Urothelium cell line (cell line): ENCODE data around the gene EYS.
A peak's percentile ranks its signal among the peaks of the same experiment; 100 is the strongest.

Experiments
- DNase-seq: peaks from one replicate; pipeline ENCODE4 v3.0.0; 2011; ENCODE audit warnings: low spot score, mixed read lengths
- FAIRE-seq: peaks from 2 replicates; lab custom pipeline; 2011; peaks lifted over from hg19 to GRCh38; lab: Jason Lieb, UNC

The EYS gene

DNA sequence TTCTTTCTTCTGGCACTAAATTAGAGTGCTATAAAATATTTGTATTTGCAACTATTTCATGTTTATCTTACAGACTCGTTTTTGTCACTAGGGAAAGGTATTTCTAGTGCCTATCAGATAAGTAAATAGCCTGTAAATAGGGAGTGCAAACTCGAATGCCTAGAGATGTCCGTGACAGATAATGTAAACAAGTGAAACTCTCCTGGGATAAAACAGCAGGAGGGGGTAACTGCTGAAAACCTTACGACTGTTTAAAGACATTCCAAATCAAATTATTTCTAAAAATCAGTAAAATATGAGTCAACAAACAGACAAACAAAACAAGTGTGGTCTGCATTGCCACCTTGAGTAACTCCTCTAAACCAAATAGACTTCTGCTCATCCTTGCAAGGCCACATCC is 932.1 kb downstream of the EYS start:
- FAIRE-seq (no peak), DNase-seq (no peak)

DNA sequence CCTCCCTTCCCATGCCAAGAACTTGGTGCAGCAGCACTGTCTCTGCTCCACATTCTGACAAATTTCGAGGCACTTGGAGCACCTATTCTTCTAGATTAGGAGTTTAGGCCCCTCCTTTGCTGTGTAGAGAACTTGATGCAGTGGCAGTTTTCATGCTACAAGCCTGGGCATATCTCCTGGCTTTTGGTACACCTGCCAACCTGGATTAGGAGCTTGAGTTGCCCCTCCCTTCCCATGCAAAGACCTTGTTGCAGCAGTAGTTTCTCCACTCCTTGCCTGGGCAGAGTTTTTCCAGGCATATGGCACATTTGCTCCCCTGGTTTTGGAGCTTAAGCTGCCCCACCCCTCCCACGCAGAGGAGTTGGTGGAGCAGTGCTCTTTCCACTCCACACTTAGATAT is 956.1 kb downstream of the EYS start:
- FAIRE-seq (no peak), DNase-seq (no peak)

DNA sequence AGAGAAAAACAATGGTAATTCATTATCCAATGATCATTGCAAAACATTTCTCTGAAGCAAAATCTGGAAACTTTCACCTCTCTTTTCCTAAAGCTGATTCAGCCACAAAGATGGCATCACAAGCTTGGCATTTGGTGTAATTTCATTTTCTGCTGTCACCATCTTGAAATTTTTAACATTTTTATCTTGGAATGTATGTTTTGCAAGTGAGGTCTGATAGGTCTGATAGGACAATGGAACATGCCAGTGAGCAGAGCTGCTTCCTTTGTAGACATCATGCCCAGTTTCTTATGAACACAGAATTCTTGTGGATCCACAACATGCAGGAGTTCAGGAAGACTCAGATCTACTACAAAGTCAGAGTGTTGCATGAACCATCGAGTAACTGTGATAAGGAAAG is 969.6 kb downstream of the EYS start:
- FAIRE-seq (no peak), DNase-seq (no peak)

DNA sequence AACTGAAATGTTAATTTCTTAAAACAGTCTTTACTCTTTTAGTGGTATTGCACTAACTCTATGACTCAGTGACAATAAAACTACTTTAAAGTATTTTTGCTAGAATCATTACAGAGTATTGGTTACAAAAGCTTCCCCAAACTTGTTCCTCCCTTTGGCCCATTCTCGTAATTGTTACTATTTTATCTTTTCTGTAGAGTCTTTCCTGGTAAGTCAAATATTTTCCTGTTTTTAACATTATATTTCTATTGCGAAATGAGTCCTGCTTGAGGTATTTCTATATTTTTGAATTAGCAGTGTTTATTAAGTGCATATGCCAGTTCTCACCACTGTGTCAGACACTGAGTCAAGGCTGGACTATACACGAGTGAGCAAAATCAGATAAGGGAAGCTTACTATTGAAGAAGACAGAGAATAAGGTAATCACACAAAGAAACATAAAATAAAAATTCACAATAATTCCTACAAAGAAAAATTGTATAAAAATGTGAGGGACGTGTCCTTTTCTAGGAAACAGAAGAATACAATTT is 970.5 kb downstream of the EYS start:
- FAIRE-seq (no peak), DNase-seq (no peak)

DNA sequence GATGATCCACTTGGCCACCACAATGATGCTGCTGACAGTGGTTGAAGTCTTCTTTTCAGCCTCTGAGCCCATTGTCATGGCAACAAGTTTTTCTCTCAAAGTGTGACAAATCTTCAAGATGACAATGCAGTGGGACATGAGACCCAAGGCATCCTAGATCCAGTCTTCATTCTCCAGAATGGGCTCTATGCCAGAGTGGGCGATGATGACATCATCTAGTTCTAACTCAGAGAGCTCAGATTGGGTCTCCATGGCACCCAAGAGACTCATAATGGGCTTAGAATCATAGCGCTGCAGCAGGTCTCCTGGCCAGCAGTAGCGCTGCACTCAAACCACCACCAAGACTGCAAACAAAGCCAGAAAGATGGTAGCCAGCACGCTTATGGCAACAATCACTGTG is 973.6 kb downstream of the EYS start:
- DNase-seq (no peak), FAIRE-seq (peak; percentile 59)

DNA sequence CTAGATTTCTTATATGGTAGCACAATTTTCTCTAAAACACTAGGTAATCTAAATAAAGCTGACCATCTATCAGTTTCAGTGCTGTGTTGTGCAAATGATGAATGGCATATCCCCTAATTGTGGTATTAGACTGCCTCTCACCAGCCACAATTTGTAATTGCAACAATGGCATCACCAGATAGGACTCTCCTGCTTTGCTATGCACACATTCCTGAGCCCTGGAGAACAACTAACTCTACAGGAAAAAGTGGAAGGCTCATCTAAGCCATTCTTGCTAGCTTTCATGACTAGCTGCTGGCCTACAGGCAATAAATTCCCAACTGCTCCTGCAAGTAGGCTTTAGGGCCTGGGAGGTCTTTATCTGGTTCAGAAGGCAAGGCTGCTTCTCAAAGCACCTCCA is 974.1 kb downstream of the EYS start:
- DNase-seq (no peak), FAIRE-seq (no peak)

DNA sequence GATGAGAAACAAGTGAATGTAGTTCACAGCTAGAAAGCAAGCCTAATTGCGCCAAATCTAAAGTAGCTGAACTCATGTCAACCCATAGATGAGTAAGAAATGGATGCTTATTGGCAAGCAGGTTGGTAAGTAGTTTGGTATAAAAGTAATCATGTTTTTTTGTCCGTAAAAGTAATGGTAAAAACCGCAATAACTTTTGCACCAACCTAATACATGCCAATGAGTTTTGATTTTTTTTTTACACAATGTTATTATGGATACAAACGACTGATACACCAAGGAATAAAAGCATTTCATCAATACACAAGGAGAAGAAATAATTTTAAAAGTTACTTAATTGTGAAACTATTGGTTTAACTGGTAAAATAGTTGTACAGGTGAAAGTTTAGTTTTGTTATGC is 977.5 kb downstream of the EYS start:
- DNase-seq (no peak), FAIRE-seq (no peak)

DNA sequence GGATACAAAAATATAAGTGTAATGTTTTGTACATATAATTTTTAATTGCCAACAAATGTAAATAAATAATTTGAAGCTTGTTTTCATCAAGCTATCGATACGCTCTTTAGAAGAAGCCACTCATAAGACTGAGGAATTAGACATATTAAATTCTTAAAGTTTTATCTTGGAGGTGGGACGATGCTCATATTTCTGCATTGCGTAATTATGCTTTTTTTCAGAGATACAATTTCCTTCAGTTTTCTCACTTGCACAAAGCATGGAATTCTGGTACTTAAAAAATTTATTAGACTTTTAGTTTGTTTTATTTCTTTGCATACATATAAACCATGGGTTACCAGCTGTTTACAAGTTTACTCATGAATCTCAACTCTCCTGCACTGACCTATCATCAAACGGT is 980.0 kb downstream of the EYS start:
- no peak for FAIRE-seq
- no peak for DNase-seq

DNA sequence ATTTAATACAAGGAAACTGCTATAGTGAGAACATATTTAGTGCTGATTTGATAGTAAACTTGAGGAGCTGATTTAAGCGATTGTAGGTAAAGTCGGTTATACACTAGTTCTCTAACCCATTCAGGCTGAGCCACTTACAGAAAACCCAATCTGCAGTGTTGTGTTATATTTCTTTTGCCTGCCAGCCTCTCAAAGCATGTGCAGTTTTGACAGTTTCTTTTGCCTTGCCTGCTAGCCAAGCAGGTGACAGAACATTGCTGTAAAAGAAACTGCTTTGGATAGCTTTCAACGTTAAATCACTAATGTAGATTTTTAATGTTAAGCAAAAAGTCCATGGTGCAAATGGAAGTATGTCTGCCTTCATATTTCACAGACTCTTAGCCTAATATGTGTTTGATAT is 982.9 kb downstream of the EYS start:
- no peak for FAIRE-seq
- no peak for DNase-seq

DNA sequence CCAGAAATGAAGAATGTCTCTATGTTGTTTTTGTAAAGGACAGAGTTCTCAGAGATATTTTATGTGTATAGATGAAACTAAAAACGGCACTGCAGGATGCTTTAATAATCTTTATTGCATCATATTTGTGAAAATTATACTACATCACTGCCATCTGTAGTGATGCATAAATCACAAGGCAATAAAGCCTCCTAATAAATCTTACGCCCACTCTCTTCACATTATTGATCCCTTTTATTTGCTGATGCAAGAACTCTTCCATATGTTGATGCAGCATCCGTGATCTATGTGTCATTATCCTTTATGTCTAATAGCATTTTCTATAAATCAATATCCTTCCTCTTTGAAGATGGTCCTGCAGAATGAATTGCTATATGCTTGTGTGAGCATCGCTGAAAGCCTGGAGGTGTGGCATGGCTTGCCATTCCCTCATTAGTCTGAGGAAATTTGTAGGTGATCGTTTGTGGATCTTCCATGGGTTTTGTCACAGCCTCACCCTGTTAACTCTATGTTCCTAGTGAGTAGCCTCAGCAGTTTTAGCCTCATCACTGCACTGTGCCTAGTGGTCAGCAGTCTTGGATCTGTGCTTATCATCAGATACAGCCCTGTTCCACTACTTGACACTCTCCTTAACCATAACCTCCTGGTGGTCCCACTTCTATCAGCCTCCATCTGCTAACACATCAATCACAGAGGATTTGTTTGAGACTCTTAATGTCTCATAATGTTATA is 983.5 kb downstream of the EYS start:
- no peak for DNase-seq
- peak; percentile 80 for FAIRE-seq

DNA sequence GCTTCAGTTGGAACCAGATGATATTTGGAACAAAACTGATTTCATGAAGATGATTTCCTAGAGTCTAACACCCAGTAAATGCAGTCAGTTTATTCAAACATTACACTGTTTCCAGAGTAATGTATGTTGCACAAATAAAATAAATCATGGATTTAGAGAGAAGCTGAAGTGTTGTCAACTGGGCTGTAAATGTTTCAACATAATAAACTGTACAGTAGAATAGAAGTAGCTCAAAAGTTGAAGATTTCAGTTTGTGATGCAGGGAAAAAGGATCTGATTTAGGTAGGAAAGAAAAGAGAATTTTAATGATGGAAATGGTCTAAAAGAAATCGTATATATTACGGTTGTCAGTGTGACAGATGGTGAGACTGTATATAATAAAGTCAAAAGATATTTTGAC is 985.2 kb downstream of the EYS start:
- no peak for DNase-seq
- FAIRE-seq = no peak

DNA sequence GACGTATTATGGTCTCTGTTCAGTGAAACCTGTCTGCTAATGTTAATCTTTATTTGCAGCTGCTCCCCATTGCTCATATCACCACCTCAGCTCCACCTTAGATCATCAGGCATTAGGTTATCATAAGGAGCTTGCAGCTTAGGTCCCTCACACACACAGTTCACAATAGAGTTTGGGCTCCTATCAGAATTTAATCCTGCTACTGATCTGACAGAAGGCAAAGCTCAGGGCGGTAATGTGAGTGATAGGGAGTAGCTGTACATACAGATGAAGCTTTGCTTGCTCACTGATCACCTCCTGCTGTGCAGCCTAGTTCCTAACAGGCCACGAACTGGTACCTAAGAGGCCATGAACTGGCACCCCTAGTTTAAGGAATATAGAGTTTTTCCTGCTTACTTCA is 989.7 kb downstream of the EYS start:
- no peak for FAIRE-seq
- no peak for DNase-seq

DNA sequence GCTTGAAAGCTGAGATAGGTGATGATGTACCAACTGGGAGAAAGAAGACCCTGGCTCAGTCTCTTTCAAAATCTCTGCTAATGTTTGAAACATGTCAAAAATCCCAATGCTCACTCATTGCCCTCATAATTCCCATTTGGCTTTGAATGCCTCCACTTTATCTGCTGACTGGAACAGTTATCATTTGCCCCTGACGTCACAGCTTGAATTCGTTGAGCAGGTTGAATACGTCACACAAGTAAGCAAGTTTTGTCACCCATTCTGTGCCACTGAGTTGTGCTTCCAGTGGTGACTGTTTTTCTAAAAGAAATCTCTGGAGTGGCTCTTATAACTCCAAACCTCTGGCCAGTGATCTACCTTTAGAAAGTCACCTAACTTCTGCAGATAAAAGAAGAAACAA is 991.4 kb downstream of the EYS start:
- FAIRE-seq = no peak
- DNase-seq = no peak

DNA sequence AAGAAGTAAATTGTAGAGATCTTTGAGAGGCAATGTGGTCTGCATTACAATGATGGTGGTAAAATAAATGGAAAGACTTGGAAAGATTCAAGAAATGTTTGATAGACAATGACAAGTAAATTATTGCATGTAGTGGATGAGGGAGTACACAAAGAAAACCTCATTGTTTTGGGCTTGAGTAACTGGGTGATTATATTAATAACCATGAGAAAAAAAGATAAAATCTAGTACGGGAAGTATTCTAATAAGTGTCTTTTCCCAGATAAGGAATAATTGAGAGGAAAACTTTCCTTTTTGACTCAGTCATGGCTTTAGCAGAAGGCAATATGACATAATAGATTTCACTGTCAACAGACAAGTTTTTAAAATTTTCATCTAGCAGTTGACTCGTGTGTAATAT is 993.0 kb downstream of the EYS start:
- FAIRE-seq (no peak), DNase-seq (no peak)

DNA sequence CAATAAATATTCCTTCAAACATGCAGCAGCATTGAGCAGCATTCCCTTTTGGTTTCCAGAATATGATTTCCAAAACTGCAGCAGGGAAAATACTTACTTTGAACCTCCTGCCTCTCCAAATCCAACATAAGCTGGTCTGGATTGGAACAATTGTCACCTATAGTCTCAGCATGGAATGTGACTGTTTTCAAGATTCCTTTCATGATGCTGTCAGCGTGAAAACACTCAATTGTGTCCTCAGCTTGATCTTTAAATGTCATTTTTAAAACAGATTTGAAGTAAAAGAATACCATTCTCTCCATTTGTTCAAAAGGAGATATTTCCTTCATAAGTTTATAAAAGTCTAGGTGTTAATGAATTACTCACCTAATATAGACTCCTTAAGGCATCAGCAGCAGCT is 993.9 kb downstream of the EYS start:
- FAIRE-seq (no peak), DNase-seq (no peak)

DNA sequence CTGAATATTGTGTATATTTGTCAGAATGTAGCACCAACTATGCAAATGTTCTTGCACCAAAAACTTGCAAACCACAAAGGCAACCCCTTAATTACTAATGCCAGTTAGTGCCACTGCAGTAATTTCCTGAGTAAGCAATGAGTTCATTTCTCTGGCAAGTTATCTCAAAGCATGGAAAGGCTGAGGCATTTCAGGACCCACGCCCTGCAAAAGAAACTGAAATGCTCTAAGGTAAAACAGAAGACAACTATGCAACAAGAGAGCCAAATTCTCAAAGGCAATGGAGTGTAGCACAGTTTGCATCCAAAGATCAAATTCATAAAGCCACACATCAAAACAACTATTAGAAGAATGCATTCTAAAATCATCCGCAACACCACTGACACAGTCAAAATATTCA is 994.4 kb downstream of the EYS start:
- DNase-seq (no peak), FAIRE-seq (no peak)

DNA sequence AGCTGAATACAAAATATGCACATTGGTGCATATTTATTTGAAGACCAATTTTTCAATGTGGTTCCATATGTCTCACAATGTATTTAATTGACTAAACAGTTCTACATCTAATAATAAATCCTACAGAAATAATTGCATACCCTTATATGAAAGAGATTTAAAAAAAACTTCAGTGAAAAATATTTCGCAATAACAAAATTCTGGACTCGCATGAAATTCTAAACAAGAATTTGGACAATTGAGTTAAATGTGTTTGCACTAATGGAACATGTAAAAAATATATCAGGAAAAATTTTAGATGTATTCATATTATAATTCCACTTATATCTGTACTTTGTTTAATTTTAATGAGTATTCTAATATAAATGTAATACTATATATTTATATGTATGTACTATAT is 1003.1 kb downstream of the EYS start:
- FAIRE-seq = no peak
- DNase-seq = no peak

DNA sequence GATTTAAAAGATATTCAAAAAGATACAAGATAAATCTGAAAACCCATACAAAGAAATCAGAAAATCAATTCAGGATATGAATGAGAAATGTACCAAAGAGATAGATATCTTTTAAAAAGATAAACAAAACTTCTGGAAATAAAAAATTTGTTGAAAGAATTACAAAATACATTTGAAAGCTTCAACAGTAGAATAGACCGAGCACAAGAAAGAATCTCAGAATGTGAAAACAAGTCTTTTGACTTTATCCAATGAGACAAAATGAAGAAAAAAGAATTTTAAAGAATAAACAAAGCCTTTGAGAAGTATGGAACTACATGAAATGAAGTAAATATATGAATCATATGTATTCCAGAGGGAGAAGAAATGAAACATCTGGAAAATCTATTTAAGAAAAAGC is 1011.0 kb downstream of the EYS start:
- FAIRE-seq (no peak), DNase-seq (no peak)

DNA sequence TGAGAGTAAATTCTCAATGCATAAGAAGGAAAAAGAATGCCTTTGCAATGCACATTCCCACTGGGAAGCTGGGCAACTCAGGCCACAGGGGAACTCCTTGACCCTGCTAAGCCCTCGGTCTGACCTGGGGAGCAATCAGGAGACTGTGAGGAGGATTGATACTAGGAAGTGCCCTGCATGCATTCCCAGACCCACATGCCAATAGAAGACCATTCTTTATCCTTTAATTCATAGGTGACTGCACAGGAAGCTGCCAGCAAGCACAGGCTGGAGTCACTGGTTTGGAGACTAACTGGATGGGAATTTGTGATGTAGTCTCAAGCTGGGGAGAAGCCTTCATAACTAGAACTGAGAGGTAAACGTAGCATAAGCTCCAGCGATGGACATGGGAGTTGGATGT is 1012.7 kb downstream of the EYS start:
- FAIRE-seq = no peak

DNA sequence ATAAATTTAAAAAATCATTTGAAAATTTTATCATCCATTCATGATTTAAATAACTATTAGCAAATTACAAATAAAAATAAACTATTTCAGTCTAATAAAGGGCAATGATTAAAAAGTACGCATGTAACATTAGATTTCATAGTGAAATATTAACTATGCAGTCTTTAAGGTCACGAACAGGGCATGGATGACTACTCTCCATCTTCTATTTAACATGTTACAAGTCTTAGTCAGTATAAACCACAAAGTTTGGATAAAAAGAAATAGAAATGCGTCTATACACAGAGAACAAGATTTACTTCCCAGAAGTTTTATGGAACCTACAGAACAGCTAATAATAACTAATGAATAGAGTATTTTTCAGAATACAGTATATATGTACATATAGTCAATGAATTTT is 1016.0 kb downstream of the EYS start:
- DNase-seq (no peak), FAIRE-seq (no peak)

More for the DNA sequence above, 1012.7 kb downstream of the EYS start:
- DNase-seq = no peak

DNA sequence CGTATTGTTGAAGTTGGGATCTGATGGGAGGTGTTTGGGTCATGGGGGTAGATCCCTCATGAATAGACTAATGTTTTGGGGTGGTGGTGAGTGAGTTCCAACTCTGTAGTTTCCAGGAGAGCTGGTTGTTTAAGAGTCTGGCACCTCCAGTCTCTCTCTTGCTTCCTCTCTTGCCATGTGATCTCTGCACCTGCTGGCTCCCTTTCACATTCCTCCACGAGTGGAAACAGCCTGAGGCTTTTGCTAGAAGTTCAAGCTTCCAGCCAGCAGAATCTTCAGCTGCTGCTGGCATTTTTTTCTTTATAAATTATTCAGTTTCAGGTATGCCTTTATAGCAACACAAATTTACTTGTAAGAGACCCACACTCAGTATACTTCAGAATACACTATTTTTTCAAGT is 1021.6 kb downstream of the EYS start:
- DNase-seq (no peak), FAIRE-seq (no peak)

DNA sequence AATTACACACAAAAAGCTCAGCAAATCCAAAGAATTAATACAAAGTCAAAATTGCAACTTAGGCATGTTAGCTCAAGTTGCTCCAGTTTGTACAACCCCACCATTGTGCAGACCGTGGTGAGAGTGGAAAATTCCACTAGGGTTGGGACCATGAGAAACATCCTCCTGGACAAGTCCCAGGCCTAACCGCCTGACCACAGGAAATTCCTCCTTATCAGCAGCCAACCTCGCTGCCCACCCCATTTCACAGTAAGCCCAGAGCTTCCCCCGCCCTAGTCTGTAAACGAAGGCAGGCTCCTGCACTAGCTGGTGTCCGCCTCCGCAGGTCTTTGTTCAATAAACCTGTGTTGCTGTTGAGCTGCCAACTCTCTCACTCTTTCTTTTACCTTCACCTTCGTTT is 1023.3 kb downstream of the EYS start:
- peak; percentile 77 for DNase-seq
- peak; percentile 74 for FAIRE-seq
